ENCODE results near the gene TBC1D4. TPM values are rescaled to one million over a fixed set of nuclear protein-coding genes. Genes with fewer than 3 reads are reported as not detected.
A peak's percentile ranks its signal among the peaks of the same experiment; 100 is the strongest.

Gene TBC1D4
- total RNA-seq, 2 donors from 2014 or later, result 27.6 to 56.1 TPM

GRCh38 chr13:75371203-75371602 is 110.8 kb downstream of the TBC1D4 start:
- DNase-seq (ENCODE audit: low spot score), result no peak
- no peaks in the 10 kb centered on the region for H3K27me3 ChIP-seq (replicated peaks; ENCODE audit: insufficient read depth)
- TF ChIP-seq POLR2AphosphoS5 (IDR thresholded peaks at IDR 0.05) (no peak), POLR2A (IDR thresholded peaks at IDR 0.05) (no peak), CTCF (IDR thresholded peaks at IDR 0.05) (no peak)
- no peaks in the 10 kb centered on the region for H3K36me3 ChIP-seq
- H3K4me3 ChIP-seq, result no peak overlapping the region
- intact Hi-C loops (cut with DNase I), result loop anchor here (1.0 to 5.0 kb wide), 2 partner anchors 110 to 176 kb away; partner anchors contain the start of gene UCHL3
- H3K27ac ChIP-seq, result no peak overlapping the region
- H3K9me3 ChIP-seq, result no peaks in the 10 kb centered on the region
- H3K4me1 ChIP-seq (replicated peaks), result no peaks in the 10 kb centered on the region

GRCh38 chr13:75370774-75371173 is 111.2 kb downstream of the TBC1D4 start:
- 85% methylated on average over 1 of the region's 1 CpG for WGBS

GRCh38 chr13:75369981-75370380 is 112.0 kb downstream of the TBC1D4 start:
- intact Hi-C loops (cut with DNase I), result loop anchor here (5.0 kb wide), 1 partner anchor 177 kb away; the partner anchor contains the start of gene UCHL3
- no peak for DNase-seq (ENCODE audit: low spot score)
- no peak overlapping the region for H3K27ac ChIP-seq
- WGBS, result 82% methylated on average over 3 of the region's 3 CpGs
- no peaks in the 10 kb centered on the region for H3K27me3 ChIP-seq (replicated peaks; ENCODE audit: insufficient read depth)
- TF ChIP-seq CTCF (IDR thresholded peaks at IDR 0.05) (no peak), POLR2A (IDR thresholded peaks at IDR 0.05) (no peak), POLR2AphosphoS5 (IDR thresholded peaks at IDR 0.05) (no peak)
- H3K4me3 ChIP-seq, result no peak overlapping the region
- H3K9me3 ChIP-seq, result no peaks in the 10 kb centered on the region
- no peaks in the 10 kb centered on the region for H3K4me1 ChIP-seq (replicated peaks)
- no peaks in the 10 kb centered on the region for H3K36me3 ChIP-seq

More at GRCh38 chr13:75370774-75371173, 111.2 kb downstream of the TBC1D4 start:
- Histone ChIP-seq H3K27me3 (replicated peaks; ENCODE audit: insufficient read depth) (no peaks in the 10 kb centered on the region), H3K27ac (no peak overlapping the region), H3K4me3 (no peak overlapping the region), H3K36me3 (no peaks in the 10 kb centered on the region), H3K4me1 (replicated peaks) (no peaks in the 10 kb centered on the region), H3K9me3 (no peaks in the 10 kb centered on the region)
- no peak for TF ChIP-seq CTCF (IDR thresholded peaks at IDR 0.05)
- TF ChIP-seq POLR2A (IDR thresholded peaks at IDR 0.05), result no peak
- no peak for TF ChIP-seq POLR2AphosphoS5 (IDR thresholded peaks at IDR 0.05)
- DNase-seq (ENCODE audit: low spot score), result no peak
- intact Hi-C loops (cut with DNase I), result loop anchor here (1.0 to 5.0 kb wide), 2 partner anchors 111 to 177 kb away; partner anchors contain the start of gene UCHL3

GRCh38 chr13:75368167-75368566 is 113.8 kb downstream of the TBC1D4 start:
- DNase-seq (ENCODE audit: low spot score), result peak; percentile 25
- TF ChIP-seq POLR2A (IDR thresholded peaks at IDR 0.05) (no peak), POLR2AphosphoS5 (IDR thresholded peaks at IDR 0.05) (peak; percentile 16)
- WGBS, result 9% methylated on average over 3 of the region's 3 CpGs
- Histone ChIP-seq H3K9me3 (no peaks in the 10 kb centered on the region), H3K27me3 (replicated peaks; ENCODE audit: insufficient read depth) (no peaks in the 10 kb centered on the region), H3K4me3 (no peak overlapping the region), H3K27ac (no peak overlapping the region), H3K36me3 (no peaks in the 10 kb centered on the region), H3K4me1 (replicated peaks) (no peaks in the 10 kb centered on the region)
- intact Hi-C loops (cut with DNase I), result no loop called here

- Histone ChIP-seq H3K27ac (no peak overlapping the region), H3K4me1 (replicated peaks) (no peaks in the 10 kb centered on the region), H3K4me3 (no peak overlapping the region), H3K36me3 (no peaks in the 10 kb centered on the region), H3K9me3 (no peaks in the 10 kb centered on the region), H3K27me3 (replicated peaks; ENCODE audit: insufficient read depth) (no peaks in the 10 kb centered on the region)
- intact Hi-C loops (cut with DNase I), result no loop called here
- TF ChIP-seq CTCF (IDR thresholded peaks at IDR 0.05) (no peak), POLR2AphosphoS5 (IDR thresholded peaks at IDR 0.05) (no peak), POLR2A (IDR thresholded peaks at IDR 0.05) (no peak)
- 48% methylated on average over 3 of the region's 3 CpGs for WGBS
- DNase-seq (ENCODE audit: low spot score), result no peak
Measured at GRCh38 chr13:75366380-75367280, 115.3 kb downstream of the TBC1D4 start.

All from prostate gland (tissue), 2 donors.